GM12872 (cell line): ENCODE measurements around the gene KIAA0232.

Source experiments
- CTCF ChIP-seq: IDR thresholded peaks from 3 replicates; pipeline ENCODE4 v1.5.1; 2011; ENCODE audit warnings: low read depth, mild to moderate bottlenecking, low read length, moderate library complexity; ENCODE audit not compliant: insufficient read depth

The KIAA0232 gene

GRCh38 chr4:6799091-6799490 lies 16.6 kb downstream of the KIAA0232 start:
- TF ChIP-seq CTCF: no peak

GRCh38 chr4:6802025-6802424 lies 19.5 kb downstream of the KIAA0232 start:
- TF ChIP-seq CTCF: no peak

- no peak for TF ChIP-seq CTCF
Observed at GRCh38 chr4:6802626-6803025, 20.1 kb downstream of the KIAA0232 start.

- no peak for TF ChIP-seq CTCF
Observed at GRCh38 chr4:6803246-6803645, 20.7 kb downstream of the KIAA0232 start.

GRCh38 chr4:6804082-6804752 lies 21.7 kb downstream of the KIAA0232 start:
- TF ChIP-seq CTCF: no peak

GRCh38 chr4:6806924-6807626 lies 24.5 kb downstream of the KIAA0232 start:
- TF ChIP-seq CTCF: no peak

- no peak for TF ChIP-seq CTCF
Observed at GRCh38 chr4:6808259-6808658, 25.7 kb downstream of the KIAA0232 start.
